Midbrain (tissue), 1 donor: ENCODE data around the gene FOXD3.

ENCODE experiments used
- DNase-seq: peaks from one replicate; lab custom pipeline; 2025; lab: John Stamatoyannopoulos, UW

The FOXD3 gene

GRCh38 chr1:63322114-63322943 lies at the start of gene FOXD3:
Gene FOXD3 (plus strand): TSS chr1:63322567. CDS start chr1:63323059, 492 bp downstream.
- no peak for DNase-seq

GRCh38 chr1:63272811-63273210 lies 49.6 kb upstream of the FOXD3 start:
- DNase-seq, result no peak

GRCh38 chr1:63274371-63274770 lies 48.0 kb upstream of the FOXD3 start:
- no peak for DNase-seq

- DNase-seq, result no peak
Measured at GRCh38 chr1:63274979-63275378, 47.4 kb upstream of the FOXD3 start.

GRCh38 chr1:63276624-63277023 lies 45.7 kb upstream of the FOXD3 start:
- no peak for DNase-seq

- no peak for DNase-seq
Measured at GRCh38 chr1:63277195-63278192, 44.9 kb upstream of the FOXD3 start.

- DNase-seq, result no peak
Measured at GRCh38 chr1:63281753-63282152, 40.6 kb upstream of the FOXD3 start.

- no peak for DNase-seq
Measured at GRCh38 chr1:63289135-63289534, 33.2 kb upstream of the FOXD3 start.

GRCh38 chr1:63294803-63295594 lies 27.4 kb upstream of the FOXD3 start:
- DNase-seq, result no peak

GRCh38 chr1:63304410-63304809 lies 18.0 kb upstream of the FOXD3 start:
- DNase-seq, result no peak

GRCh38 chr1:63305043-63305442 lies 17.3 kb upstream of the FOXD3 start:
- DNase-seq, result no peak

GRCh38 chr1:63307196-63307794 lies 15.1 kb upstream of the FOXD3 start:
- DNase-seq, result no peak

GRCh38 chr1:63316598-63316983 lies 5.8 kb upstream of the FOXD3 start:
- DNase-seq, result no peak

GRCh38 chr1:63316984-63317816 lies 5.2 kb upstream of the FOXD3 start:
- no peak for DNase-seq

GRCh38 chr1:63317817-63318152 lies 4.6 kb upstream of the FOXD3 start:
- DNase-seq, result no peak

GRCh38 chr1:63318201-63318979 lies 4.0 kb upstream of the FOXD3 start:
- no peak for DNase-seq

- DNase-seq, result no peak
Measured at GRCh38 chr1:63319046-63320021, 3.0 kb upstream of the FOXD3 start.

- no peak for DNase-seq
Measured at GRCh38 chr1:63320022-63320721, 2.2 kb upstream of the FOXD3 start.
